ENCODE measurements around the gene TAS2R43. TPM values are rescaled to one million over a fixed set of nuclear protein-coding genes. Genes with fewer than 3 reads are reported as not detected.

The TAS2R43 gene
- total RNA-seq, 6 donors from 2014 or later: 0.52 to 10.5 (median 5.9) TPM; not detected in 1

DNA sequence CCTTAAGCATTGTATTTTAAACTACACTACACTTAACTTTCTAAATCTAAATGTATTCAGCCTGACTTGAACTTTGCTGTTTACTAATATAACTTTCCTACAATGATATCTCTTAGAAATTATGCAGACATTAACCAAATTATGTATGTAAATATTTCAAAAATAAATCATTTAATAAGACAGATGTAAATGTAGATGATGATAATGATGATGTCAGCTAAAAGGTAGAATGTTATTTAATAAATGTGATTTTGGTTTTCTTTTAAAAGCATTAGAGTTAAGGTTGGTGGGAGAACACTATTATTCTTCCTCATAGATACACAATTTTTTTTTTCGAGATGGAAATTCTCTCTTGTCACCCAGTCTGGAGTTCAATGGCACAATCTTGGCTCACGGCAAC, 10.1 kb downstream of the TAS2R43 start:
- Histone ChIP-seq H3K4me3 (no peak overlapping the region), H3K4me1 (no peaks in the 10 kb centered on the region), H3K27me3 (no peaks in the 10 kb centered on the region), H3K36me3 (no peaks in the 10 kb centered on the region), H3K9me3 (peaks cover 0 to 8% (median 3%) of the 10 kb centered on the region in 4 donors), H3K27ac (no peak overlapping the region)
- TF ChIP-seq EP300 (IDR thresholded peaks at IDR 0.05) (no peak), POLR2AphosphoS5 (IDR thresholded peaks at IDR 0.05) (no peak), POLR2A (IDR thresholded peaks at IDR 0.05) (no peak)
- TF ChIP-seq, protein P1, sequence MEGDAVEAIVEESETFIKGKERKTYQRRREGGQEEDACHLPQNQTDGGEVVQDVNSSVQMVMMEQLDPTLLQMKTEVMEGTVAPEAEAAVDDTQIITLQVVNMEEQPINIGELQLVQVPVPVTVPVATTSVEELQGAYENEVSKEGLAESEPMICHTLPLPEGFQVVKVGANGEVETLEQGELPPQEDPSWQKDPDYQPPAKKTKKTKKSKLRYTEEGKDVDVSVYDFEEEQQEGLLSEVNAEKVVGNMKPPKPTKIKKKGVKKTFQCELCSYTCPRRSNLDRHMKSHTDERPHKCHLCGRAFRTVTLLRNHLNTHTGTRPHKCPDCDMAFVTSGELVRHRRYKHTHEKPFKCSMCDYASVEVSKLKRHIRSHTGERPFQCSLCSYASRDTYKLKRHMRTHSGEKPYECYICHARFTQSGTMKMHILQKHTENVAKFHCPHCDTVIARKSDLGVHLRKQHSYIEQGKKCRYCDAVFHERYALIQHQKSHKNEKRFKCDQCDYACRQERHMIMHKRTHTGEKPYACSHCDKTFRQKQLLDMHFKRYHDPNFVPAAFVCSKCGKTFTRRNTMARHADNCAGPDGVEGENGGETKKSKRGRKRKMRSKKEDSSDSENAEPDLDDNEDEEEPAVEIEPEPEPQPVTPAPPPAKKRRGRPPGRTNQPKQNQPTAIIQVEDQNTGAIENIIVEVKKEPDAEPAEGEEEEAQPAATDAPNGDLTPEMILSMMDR (IDR thresholded peaks at IDR 0.05): no peak
- WGBS, 2 donors: 96 to 98% methylated on average over 2 of the region's 2 CpGs
- DNase-seq (no peak), ATAC-seq (ENCODE audit: low FRiP score in 2 of 2) (no peak)

DNA sequence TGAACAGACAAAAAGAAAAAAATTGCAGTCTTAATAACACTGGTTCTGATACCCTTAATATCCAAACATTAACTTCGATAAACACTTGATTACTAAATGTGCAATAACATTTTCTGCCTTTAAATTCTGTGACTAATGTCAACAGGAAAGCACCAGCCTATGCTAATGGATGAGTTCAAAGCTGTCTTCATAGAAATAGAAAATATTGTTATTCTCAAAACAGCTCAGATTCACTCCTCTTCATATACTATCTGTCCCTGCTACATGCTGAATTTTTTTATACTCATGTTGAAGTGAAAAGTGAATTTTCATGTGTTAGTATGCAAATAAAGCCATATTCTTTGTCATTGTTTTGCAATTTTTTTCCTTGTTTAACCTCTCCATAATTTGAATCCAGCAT, 13.9 kb downstream of the TAS2R43 start:
- no peaks in the 10 kb centered on the region for H3K27me3 ChIP-seq
- H3K36me3 ChIP-seq: no peaks in the 10 kb centered on the region
- no peak overlapping the region for H3K27ac ChIP-seq
- DNase-seq: no peak
- no peaks in the 10 kb centered on the region for H3K4me1 ChIP-seq
- peaks cover 0 to 8% (median 3%) of the 10 kb centered on the region in 4 donors for H3K9me3 ChIP-seq
- no peak overlapping the region for H3K4me3 ChIP-seq
- no peak for TF ChIP-seq POLR2A (IDR thresholded peaks at IDR 0.05)
- no peak for TF ChIP-seq EP300 (IDR thresholded peaks at IDR 0.05)
- TF ChIP-seq POLR2AphosphoS5 (IDR thresholded peaks at IDR 0.05): no peak
- TF ChIP-seq, protein P1 (IDR thresholded peaks at IDR 0.05): no peak
- no peak for ATAC-seq (ENCODE audit: low FRiP score in 2 of 2)
- WGBS, 2 donors: 92 to 94% methylated on average over 1 of the region's 1 CpG

DNA sequence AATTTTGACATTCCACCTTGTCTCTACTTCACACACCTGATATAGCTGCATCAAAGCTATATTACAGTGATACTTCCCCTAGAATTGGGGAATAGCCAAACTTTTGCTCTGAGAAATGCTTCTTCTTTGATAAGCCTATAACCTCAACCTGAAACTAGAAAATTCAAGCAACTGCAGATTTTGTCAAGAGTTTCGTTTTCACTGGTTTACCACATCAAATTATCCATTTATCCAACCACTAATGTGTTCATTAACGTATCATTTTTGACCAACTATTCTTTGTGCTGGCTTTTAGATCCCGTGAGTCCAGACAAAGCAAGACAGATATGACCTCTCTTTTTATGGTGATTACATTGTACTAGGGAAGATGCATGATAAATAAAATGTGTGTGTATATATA, 16.5 kb downstream of the TAS2R43 start:
- no peak overlapping the region for H3K27ac ChIP-seq
- H3K4me1 ChIP-seq: no peaks in the 10 kb centered on the region
- 70 to 83% methylated on average over 3 of the region's 3 CpGs for WGBS, 2 donors
- no peak overlapping the region for H3K4me3 ChIP-seq
- DNase-seq (no peak), ATAC-seq (ENCODE audit: low FRiP score in 2 of 2) (no peak)
- H3K9me3 ChIP-seq: no peaks in the 10 kb centered on the region
- H3K27me3 ChIP-seq: no peaks in the 10 kb centered on the region
- no peaks in the 10 kb centered on the region for H3K36me3 ChIP-seq
- TF ChIP-seq EP300 (IDR thresholded peaks at IDR 0.05) (no peak), POLR2A (IDR thresholded peaks at IDR 0.05) (no peak), POLR2AphosphoS5 (IDR thresholded peaks at IDR 0.05) (no peak)
- TF ChIP-seq, protein P1 (IDR thresholded peaks at IDR 0.05): no peak

DNA sequence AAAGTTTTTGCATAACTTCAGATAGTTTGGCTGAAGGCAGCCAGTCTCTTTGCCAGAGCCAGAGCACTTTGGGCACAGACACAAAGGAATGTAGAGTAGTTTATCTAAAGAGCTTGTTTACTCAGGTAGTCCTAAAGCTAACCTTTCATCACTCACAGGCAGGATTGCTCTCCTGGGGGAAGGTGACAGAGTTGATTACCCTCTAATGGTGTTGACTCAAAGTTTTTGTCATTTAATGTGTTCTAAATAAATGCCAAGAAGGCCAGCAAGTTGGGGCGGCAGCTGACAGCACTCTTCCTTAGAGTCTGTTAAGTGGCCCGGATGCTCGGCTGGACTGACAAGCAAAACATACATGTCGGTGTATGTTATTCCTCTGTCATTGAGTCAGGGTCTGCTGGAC, 20.7 kb downstream of the TAS2R43 start:
- DNase-seq: no peak
- Histone ChIP-seq H3K4me3 (no peak overlapping the region), H3K36me3 (no peaks in the 10 kb centered on the region), H3K4me1 (no peaks in the 10 kb centered on the region), H3K27ac (no peak overlapping the region), H3K9me3 (no peaks in the 10 kb centered on the region), H3K27me3 (no peaks in the 10 kb centered on the region)
- no peak for ATAC-seq (ENCODE audit: low FRiP score in 2 of 2)
- WGBS, 2 donors: 70% methylated on average over 4 of the region's 4 CpGs; no CpG with 5 or more reads in 1 of the 2 donors
- TF ChIP-seq POLR2AphosphoS5 (IDR thresholded peaks at IDR 0.05) (no peak), EP300 (IDR thresholded peaks at IDR 0.05) (no peak), POLR2A (IDR thresholded peaks at IDR 0.05) (no peak)
- TF ChIP-seq, protein P1 (IDR thresholded peaks at IDR 0.05): no peak

DNA sequence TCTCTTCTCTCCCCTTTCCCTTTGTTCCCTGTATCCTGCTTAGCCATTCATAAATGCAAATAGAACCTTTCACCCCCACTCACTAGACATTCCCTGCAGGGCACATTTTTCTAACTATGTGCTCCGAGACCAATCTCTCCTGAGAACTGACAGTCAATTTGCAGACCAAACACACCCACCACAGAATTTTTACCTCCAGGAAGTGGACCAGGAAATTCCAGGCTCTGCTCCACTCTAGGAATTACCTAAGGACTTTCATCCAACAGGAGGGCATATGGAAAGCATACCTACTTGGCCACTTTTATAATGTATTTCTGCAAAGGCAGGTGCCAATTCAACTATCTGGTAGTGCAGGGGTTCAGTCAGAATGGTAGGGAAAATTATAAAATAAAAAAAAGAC, 21.1 kb downstream of the TAS2R43 start:
- 52 to 68% methylated on average over 1 of the region's 1 CpG for WGBS, 2 donors
- no peaks in the 10 kb centered on the region for H3K4me1 ChIP-seq

More for the DNA sequence above, 21.1 kb downstream of the TAS2R43 start:
- DNase-seq: no peak
- no peak for ATAC-seq (ENCODE audit: low FRiP score in 2 of 2)
- H3K27ac ChIP-seq: no peak overlapping the region
- H3K27me3 ChIP-seq: no peaks in the 10 kb centered on the region
- TF ChIP-seq POLR2AphosphoS5 (IDR thresholded peaks at IDR 0.05) (no peak), POLR2A (IDR thresholded peaks at IDR 0.05) (no peak), EP300 (IDR thresholded peaks at IDR 0.05) (no peak)
- TF ChIP-seq, protein P1 (IDR thresholded peaks at IDR 0.05): no peak
- no peaks in the 10 kb centered on the region for H3K36me3 ChIP-seq
- H3K4me3 ChIP-seq: no peak overlapping the region
- no peaks in the 10 kb centered on the region for H3K9me3 ChIP-seq

All from upper lobe of left lung (tissue), 6 donors.